HG02678 (cell line): Measurements from ENCODE around the gene TIGD6.
"Not testable (repeated sequence)": the region's sequence is repeated elsewhere in the genome, so short reads cannot be mapped to it uniquely, and the experiment has no call there.

Experiments
- ATAC-seq: cut with Tn5 transposase; IDR thresholded peaks from one replicate; pipeline ENCODE4 v1.9.1; 2021; ENCODE audit warnings: mild to moderate bottlenecking, moderate library complexity; ENCODE audit not compliant: unreplicated experiment

The TIGD6 gene

GRCh38 chr5:149943177-149943949 lies 57.1 kb downstream of the TIGD6 start:
- not testable (repeated sequence) for ATAC-seq
